Right forelimb (tissue), 1 donor: ENCODE results near the gene CSNK2A2.

ENCODE experiments used
- DNase-seq: peaks from one replicate; pipeline ENCODE4 v3.0.0-alpha.2; 2018

The CSNK2A2 gene

GRCh38 chr16:58129097-58129936 is 68.6 kb downstream of the CSNK2A2 start, which contains the start of gene CFAP20:
TSS of gene CFAP20 (minus strand) at chr16:58129381. CDS start at chr16:58129115, 266 bp downstream.
- peak; percentile 99 for DNase-seq

- no peak for DNase-seq
Observed at GRCh38 chr16:58128711-58129096, 69.2 kb downstream of the CSNK2A2 start.

- DNase-seq: no peak
Observed at GRCh38 chr16:58128181-58128631, 69.7 kb downstream of the CSNK2A2 start.

- DNase-seq: no peak
Observed at GRCh38 chr16:58127634-58128033, 70.3 kb downstream of the CSNK2A2 start.

GRCh38 chr16:58127033-58127556 is 70.8 kb downstream of the CSNK2A2 start:
- DNase-seq: no peak

GRCh38 chr16:58126451-58126961 is 71.4 kb downstream of the CSNK2A2 start:
- DNase-seq: no peak

- no peak for DNase-seq
Observed at GRCh38 chr16:58125781-58126335, 72.0 kb downstream of the CSNK2A2 start.

GRCh38 chr16:58125041-58125440 is 72.9 kb downstream of the CSNK2A2 start:
- DNase-seq: no peak

- no peak for DNase-seq
Observed at GRCh38 chr16:58124601-58124915, 73.3 kb downstream of the CSNK2A2 start.

- DNase-seq: no peak
Observed at GRCh38 chr16:58123896-58124600, 73.9 kb downstream of the CSNK2A2 start.

- DNase-seq: no peak
Observed at GRCh38 chr16:58121132-58121531, 76.8 kb downstream of the CSNK2A2 start.

- no peak for DNase-seq
Observed at GRCh38 chr16:58120234-58120633, 77.7 kb downstream of the CSNK2A2 start.

GRCh38 chr16:58119509-58119845 is 78.4 kb downstream of the CSNK2A2 start:
- no peak for DNase-seq

GRCh38 chr16:58118801-58119508 is 79.0 kb downstream of the CSNK2A2 start:
- no peak for DNase-seq

- DNase-seq: no peak
Observed at GRCh38 chr16:58116529-58116928, 81.4 kb downstream of the CSNK2A2 start.

GRCh38 chr16:58116081-58116480 is 81.8 kb downstream of the CSNK2A2 start:
- DNase-seq: no peak

- DNase-seq: no peak
Observed at GRCh38 chr16:58114827-58115825, 82.8 kb downstream of the CSNK2A2 start.

- DNase-seq: peak; percentile 24
Observed at GRCh38 chr16:58111302-58111627, 86.6 kb downstream of the CSNK2A2 start.

- peak; percentile 42 for DNase-seq
Observed at GRCh38 chr16:58110571-58111301, 87.2 kb downstream of the CSNK2A2 start.

GRCh38 chr16:58109881-58110280 is 88.0 kb downstream of the CSNK2A2 start:
- peak; percentile 27 for DNase-seq

GRCh38 chr16:58109330-58109729 is 88.6 kb downstream of the CSNK2A2 start:
- peak; percentile 25 for DNase-seq
